PC-3 (cell line): Measurements from ENCODE around the gene ZNF66. TPM values are rescaled to one million over a fixed set of nuclear protein-coding genes. Genes with fewer than 3 reads are reported as not detected.
A peak's percentile ranks its signal among the peaks of the same experiment; 100 is the strongest.
"Not testable (repeated sequence)": the region's sequence is repeated elsewhere in the genome, so short reads cannot be mapped to it uniquely, and the experiment has no call there.

Experiments used
- ATAC-seq: fragments of 200-7000 bp; cut with Tn5 transposase; 2 replicates; pipeline ENCODE4 v1.9.1; 2020; ENCODE audit warnings: mild to moderate bottlenecking, moderate library complexity
- Bru-seq: library from RNA; stranded (reverse); fragments of 400-500 nt; gene quantifications from one replicate; lab custom pipeline; 2021; lab: Mats Ljungman, UMichigan
- BruChase-seq, 2 experiments: library from RNA; stranded (reverse); fragments of 400-500 nt; gene quantifications; one replicate each; lab custom pipeline; 2021; lab: Mats Ljungman, UMichigan
- BruUV-seq: library from RNA; stranded (reverse); fragments of 400-500 nt; replicated peaks from 2 replicates; lab custom pipeline; 2021; lab: Mats Ljungman, UMichigan
- CTCF ChIA-PET: fragments of 300-600 bp; sonication (Branson Sonifier 250); formaldehyde crosslinking; loops from one replicate; lab custom pipeline; 2022; ENCODE audit warnings: antibody characterized with exemption; lab: Charles Lee
- POLR2A ChIA-PET: fragments of 300-600 bp; sonication (Branson Sonifier 250); formaldehyde crosslinking; loops from one replicate; lab custom pipeline; 2022; ENCODE audit warnings: antibody characterized with exemption; ENCODE audit not compliant: unreplicated experiment; lab: Charles Lee
- DNase-seq: peaks from one replicate; pipeline ENCODE4 v3.0.0-alpha.2; 2015
- H2AFZ ChIP-seq: fragments of 300-600 bp; sonication (generic); 2 replicates; pipeline ENCODE4 v1.6.0; 2016; ENCODE audit warnings: antibody characterized with exemption, low read length
- H3F3A ChIP-seq: fragments of 300-600 bp; sonication (generic); one replicate; pipeline ENCODE4 v1.6.0; 2017; ENCODE audit warnings: antibody characterized with exemption, low read length, control low read depth, mild to moderate bottlenecking; ENCODE audit not compliant: unreplicated experiment
- H3K27ac ChIP-seq: fragments of 300-600 bp; sonication (generic); 2 replicates; pipeline ENCODE4 v1.5.1; 2016; ENCODE audit warnings: mild to moderate bottlenecking, low read length
- H3K27me3 ChIP-seq: fragments of 300-600 bp; sonication (generic); 2 replicates; pipeline ENCODE4 v1.6.1; 2016; ENCODE audit warnings: low read length, mixed read lengths
- H3K36me3 ChIP-seq: fragments of 300-600 bp; sonication (generic); 2 replicates; pipeline ENCODE4 v1.6.1; 2016; ENCODE audit warnings: low read depth, mixed run types, low read length, mixed read lengths
- H3K4me1 ChIP-seq: fragments of 300-600 bp; sonication (generic); 2 replicates; pipeline ENCODE4 v1.5.1; 2016; ENCODE audit warnings: low read length; ENCODE audit not compliant: insufficient read depth
- H3K4me2 ChIP-seq: fragments of 300-600 bp; sonication (generic); 2 replicates; pipeline ENCODE4 v1.6.0; 2016; ENCODE audit warnings: low read length
- H3K4me3 ChIP-seq: fragments of 300-600 bp; sonication (generic); 2 replicates; pipeline ENCODE4 v1.5.1; 2016; ENCODE audit warnings: mild to moderate bottlenecking, low read length, mixed read lengths
- H3K79me2 ChIP-seq: fragments of 300-600 bp; sonication (generic); 2 replicates; pipeline ENCODE4 v1.6.1; 2017; ENCODE audit warnings: low read length, mixed read lengths
- H3K9ac ChIP-seq: fragments of 300-600 bp; sonication (generic); 2 replicates; pipeline ENCODE4 v1.6.0; 2016; ENCODE audit warnings: mild to moderate bottlenecking, low read length
- H3K9me2 ChIP-seq: fragments of 300-600 bp; sonication (generic); replicated peaks from 2 replicates; pipeline ENCODE4 v1.6.1; 2016; ENCODE audit warnings: mixed run types, low read length, mixed read lengths
- H3K9me3 ChIP-seq: fragments of 300-600 bp; sonication (generic); 2 replicates; pipeline ENCODE4 v1.6.1; 2016; ENCODE audit warnings: low read length, mixed read lengths
- H4K20me1 ChIP-seq: fragments of 300-600 bp; sonication (generic); 2 replicates; pipeline ENCODE4 v1.6.1; 2016; ENCODE audit warnings: low read length, mixed read lengths
- CTCF ChIP-seq: fragments of 300-600 bp; sonication (generic); conservative IDR thresholded peaks from 2 replicates; pipeline ENCODE4 v1.5.1; 2017; ENCODE audit warnings: antibody characterized with exemption, low read depth, mild to moderate bottlenecking, low read length
- EZH2 ChIP-seq: fragments of 300-600 bp; sonication (generic); IDR thresholded peaks from one replicate; pipeline ENCODE4 v1.6.1; 2017; ENCODE audit warnings: antibody characterized with exemption, mild to moderate bottlenecking, low read length; ENCODE audit not compliant: unreplicated experiment
- EZH2phosphoT487 ChIP-seq: fragments of 300-600 bp; sonication (generic); IDR thresholded peaks from 2 replicates; pipeline ENCODE4 v1.6.1; 2018; ENCODE audit warnings: mild to moderate bottlenecking, antibody characterized with exemption, low read length, borderline replicate concordance
- intact Hi-C: fragments of 100-400 bp; cut with micrococcal nuclease; formaldehyde crosslinking; loops from 2 replicates; pipeline ENCODE4 v1.9.0; 2023
- long read RNA-seq: library from polyadenylated mRNA; unstranded; transcript quantifications from one replicate; pipeline ENCODE4 v2.0.0, GENCODE V29; 2021; ENCODE audit not compliant: unreplicated experiment
- total RNA-seq: library from RNA; depleted of rRNA; stranded (reverse); fragments of >200 nt; gene quantifications from 2 replicates; pipeline ENCODE4 v1.2.3, GENCODE V29; 2014; rRNA removed

The ZNF66 gene
- total RNA-seq (0.44 and 2.4 TPM in 2 replicates), Bru-seq, nascent RNA (percentile 38 among the genes with signal in this experiment), BruChase-seq, experiment 1, labeled RNA remaining after a 6-hour chase (percentile 30 among the genes with signal in this experiment), BruChase-seq, experiment 2, labeled RNA remaining after a 2-hour chase (percentile 33 among the genes with signal in this experiment)
- long read RNA-seq, result 0 reads

DNA sequence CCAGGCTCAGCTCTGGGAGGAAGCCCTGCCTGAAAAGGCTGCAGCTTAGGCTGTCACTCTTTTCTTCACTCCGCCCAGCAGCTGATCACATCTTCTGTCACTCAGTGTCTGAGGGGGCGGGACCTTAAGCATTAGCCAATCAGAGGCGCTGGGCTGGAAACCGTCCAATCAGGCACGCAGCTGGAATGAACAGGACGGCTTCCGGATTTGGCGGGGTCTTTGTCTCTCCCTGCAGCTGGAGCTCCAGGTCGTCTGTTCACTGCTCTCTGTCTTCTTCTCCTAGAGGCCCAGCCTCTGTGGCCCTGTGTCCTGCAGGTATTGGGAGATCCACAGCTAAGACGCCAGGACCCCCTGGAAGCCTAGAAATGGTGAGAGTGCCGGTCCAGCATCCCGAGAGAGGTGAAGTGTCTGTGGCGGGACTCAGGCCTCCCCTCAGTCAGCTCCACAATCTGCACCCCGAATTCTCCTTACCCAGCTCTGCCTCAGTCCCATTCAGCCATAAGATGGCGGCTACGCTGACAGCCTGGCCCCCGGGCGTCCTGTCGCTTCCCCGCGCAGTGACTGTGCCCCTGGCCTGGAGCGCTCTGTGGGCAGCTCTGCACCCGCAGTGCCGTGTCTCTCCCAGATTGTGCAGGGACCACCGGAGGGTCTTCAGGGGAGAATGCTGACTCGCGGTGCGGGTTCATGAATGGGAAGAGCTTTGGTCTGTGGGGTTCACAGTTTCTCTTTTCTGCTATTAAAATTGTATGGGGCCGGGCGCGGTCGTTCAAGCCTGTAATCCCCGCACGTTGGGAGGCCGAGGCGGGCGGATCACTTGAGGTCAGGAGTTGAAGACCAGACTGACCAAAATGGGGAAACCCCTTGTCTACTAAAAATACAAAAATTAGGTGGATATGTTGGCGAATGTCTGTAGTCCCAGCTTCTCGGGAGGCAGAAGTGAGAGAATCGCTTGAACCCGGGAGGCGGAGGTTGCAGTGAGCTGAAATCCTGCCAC lies at the start of gene ZNF66:
ZNF66 (plus strand) TSS at position 222 of the 994 bp plus-strand sequence; CDS start at position 366, 144 bp downstream.
- no peaks in the 10 kb centered on the region for H3K27me3 ChIP-seq
- peak within 1 kb of the TSS; percentile 38; the same call in 1 of the 2 replicates for H3K4me2 ChIP-seq
- no peaks in the 10 kb centered on the region for H3K36me3 ChIP-seq
- DNase-seq, result peak; percentile 70
- H2AFZ ChIP-seq, result peak within 1 kb of the TSS; percentile 61
- intact Hi-C loops, result no loop called here
- peak within 1 kb of the TSS; percentile 64 for H3K4me3 ChIP-seq
- H3F3A ChIP-seq, result no peaks in the 10 kb centered on the region
- peak; percentile 87 for ATAC-seq
- H3K9me2 ChIP-seq, result no peaks in the 10 kb centered on the region
- ChIA-PET POLR2A (no interaction called here), CTCF (no interaction called here)
- no peaks in the 10 kb centered on the region for H3K4me1 ChIP-seq
- 0 out of 2 replicates have a peak, but pooled peaks cover 3% of the 10 kb centered on the region for H3K9me3 ChIP-seq
- H3K27ac ChIP-seq, result no peak within 1 kb of the TSS
- BruUV-seq, result TSS peak; percentile 54
- no peak within 1 kb of the TSS for H3K9ac ChIP-seq
- H4K20me1 ChIP-seq, result no peaks in the 10 kb centered on the region
- H3K79me2 ChIP-seq, result no peaks in the 10 kb centered on the region
- no peak for TF ChIP-seq CTCF
- no peak for TF ChIP-seq EZH2
- TF ChIP-seq EZH2phosphoT487, result no peak

GRCh38 chr19:20750169-20750568 lies 25.9 kb upstream of the ZNF66 start:
- H3K9me2 ChIP-seq, H3K36me3 ChIP-seq, H3K27ac ChIP-seq, BruUV-seq, H3K27me3 ChIP-seq, H3F3A ChIP-seq, H3K4me1 ChIP-seq, H4K20me1 ChIP-seq, H3K4me3 ChIP-seq, POLR2A ChIA-PET, H3K9ac ChIP-seq, H3K79me2 ChIP-seq, H2AFZ ChIP-seq, ATAC-seq, H3K9me3 ChIP-seq, CTCF ChIA-PET, intact Hi-C loops: not testable (repeated sequence)
- peak; percentile 49 for DNase-seq
- 0 out of 2 replicates have a peak overlapping the region, but pooled peaks have one; percentile 26 for H3K4me2 ChIP-seq

DNA sequence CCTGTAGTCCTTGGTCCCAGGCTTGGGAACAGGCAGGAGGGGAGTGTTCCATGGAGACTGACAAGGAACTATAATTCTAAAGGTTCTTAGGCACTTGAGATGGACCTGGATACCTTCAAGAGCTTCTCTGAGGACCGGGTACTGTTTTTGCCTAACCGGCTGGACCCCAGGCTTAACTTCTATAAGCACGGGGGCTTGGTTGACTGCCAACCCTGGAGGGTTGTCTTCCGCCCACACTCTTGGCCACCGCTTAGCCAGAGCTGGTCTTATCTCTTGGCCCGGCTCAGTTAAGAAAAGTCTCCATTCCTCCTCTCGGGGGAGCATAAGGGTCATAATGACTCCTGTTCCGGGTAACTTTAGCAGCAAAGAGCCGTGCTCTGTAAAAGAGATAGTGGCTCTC lies 23.8 kb upstream of the ZNF66 start:
- CTCF ChIA-PET, H3K4me1 ChIP-seq, H3K9me2 ChIP-seq, BruUV-seq, DNase-seq, ATAC-seq, intact Hi-C loops, H2AFZ ChIP-seq, POLR2A ChIA-PET, H3K27me3 ChIP-seq, H3K36me3 ChIP-seq, H4K20me1 ChIP-seq, H3K4me2 ChIP-seq, H3F3A ChIP-seq, H3K9ac ChIP-seq, H3K4me3 ChIP-seq, H3K9me3 ChIP-seq, H3K27ac ChIP-seq, H3K79me2 ChIP-seq: not testable (repeated sequence)

GRCh38 chr19:20769225-20769736 lies 6.8 kb upstream of the ZNF66 start:
- ATAC-seq, H3K36me3 ChIP-seq, intact Hi-C loops, H2AFZ ChIP-seq, CTCF ChIA-PET, H3K79me2 ChIP-seq, H3K4me3 ChIP-seq, H3K4me2 ChIP-seq, DNase-seq, H3K9me3 ChIP-seq, H3K27ac ChIP-seq, BruUV-seq, H4K20me1 ChIP-seq, H3F3A ChIP-seq, H3K9ac ChIP-seq, H3K9me2 ChIP-seq, H3K27me3 ChIP-seq, H3K4me1 ChIP-seq: not testable (repeated sequence)
- POLR2A ChIA-PET, result interaction anchor here (0.6 kb wide), 1 partner anchor 1671 kb away, joined by 13 read pairs; no protein-coding TSS in a partner anchor
